Keratinocyte (primary cell): ENCODE results near the gene ROMO1.

ENCODE experiments used
- CTCF ChIP-seq, 3 experiments: IDR thresholded peaks in 1 of 3; conservative IDR thresholded peaks in 1 of 3; optimal IDR thresholded peaks in 1 of 3; 2 replicates in 2 of 3; 3 replicates in 1 of 3; pipeline versions ENCODE3 to v1.5.1; 2011; ENCODE audit warnings: low read length in 3 of 3, mild to moderate bottlenecking in 3 of 3, moderate library complexity in 2 of 3, control low read depth in 1 of 3, inconsistent platforms in 1 of 3; ENCODE audit not compliant: insufficient read depth in 2 of 3; ENCODE audit errors: extremely low read depth in 1 of 3
- EZH2 ChIP-seq: IDR thresholded peaks from one replicate; pipeline ENCODE4 v1.6.1; 2012; ENCODE audit warnings: inconsistent platforms, mild to moderate bottlenecking, low read length, moderate library complexity

GRCh38 chr20:35711588-35712209 lies 12.5 kb downstream of the ROMO1 start:
- TF ChIP-seq EZH2 (no peak), CTCF (optimal IDR thresholded peaks at IDR 0.05 in 1 of 3, IDR thresholded peaks at IDR 0.05 in 1 of 3, conservative IDR thresholded peaks at IDR 0.05 in 1 of 3; ENCODE audit: extremely low read depth in 1 of 3, insufficient read depth in 2 of 3, low read length in 3 of 3) (no peak)
